Ovary (tissue), 9 donors: ENCODE results near the gene THBD. TPM values are rescaled to one million over a fixed set of nuclear protein-coding genes. Genes with fewer than 3 reads are reported as not detected.

Experiments
- DNase-seq, 5 donors: peaks; one replicate each; pipeline ENCODE4 v3.0.0-alpha.2; 2019 to 2020
- H3K27ac ChIP-seq, 2 donors: fragments of 200-600 bp; one replicate each; pipeline versions ENCODE4 v1.5.1 to v1.8.0; 2019 to 2022
- H3K27me3 ChIP-seq: fragments of 200-600 bp; one replicate; pipeline ENCODE4 v1.8.0; 2022
- H3K36me3 ChIP-seq: fragments of 200-600 bp; sonication (generic); one replicate; pipeline ENCODE4 v1.5.1; 2019
- H3K4me1 ChIP-seq: one replicate; pipeline ENCODE4 v1.8.1; 2013; ENCODE audit warnings: mild to moderate bottlenecking, moderate library complexity; ENCODE audit not compliant: insufficient read depth
- H3K4me3 ChIP-seq: fragments of 200-600 bp; sonication (generic); one replicate; pipeline ENCODE4 v1.5.1; 2017
- H3K9me3 ChIP-seq, 2 donors: fragments of 200-600 bp in 1 of 2; sonication (generic) in 1 of 2; one replicate each; pipeline versions ENCODE4 v1.5.1 to v1.8.1; 2013 to 2019; ENCODE audit warnings: mild to moderate bottlenecking in 1 of 2, moderate library complexity in 1 of 2
- CTCF ChIP-seq, 3 donors: fragments of 450-650 bp in 2 of 3; fragments of 200-600 bp in 1 of 3; IDR thresholded peaks; one replicate each; pipeline versions ENCODE4 v1.5.1 to v1.8.0; 2016 to 2022; ENCODE audit warnings: antibody characterized with exemption in 3 of 3, mild to moderate bottlenecking in 1 of 3
- EP300 ChIP-seq: sonication (generic); formaldehyde crosslinking; IDR thresholded peaks from one replicate; pipeline ENCODE4 v1.6.1; 2017; ENCODE audit warnings: antibody characterized with exemption
- POLR2A ChIP-seq: fragments of 450-650 bp; IDR thresholded peaks from one replicate; pipeline ENCODE4 v1.6.1; 2017; ENCODE audit warnings: antibody characterized with exemption, mild to moderate bottlenecking, moderate library complexity
- WGBS, 3 donors: extraction: QIAGEN DNeasy Blood & Tissue Kit in 1 of 3; methylation state at CpG; one replicate each; pipeline versions ENCODE4 v1.1.5 to v1.1.7; 2013 to 2017; 5-methylcytosine and 5-hydroxymethylcytosine counted together
- intact Hi-C, 4 donors: fragments of 100-400 bp; cut with DNase I; formaldehyde crosslinking; loops; one replicate each; pipeline versions ENCODE4 v1.11.0 to v1.15.1; 2022 to 2023
- polyA plus RNA-seq, 2 donors: library from polyadenylated mRNA; stranded (reverse); fragments of 200-250 nt in 1 of 2; fragments of 350-450 nt in 1 of 2; fragmentation: Illumina TruSeq in 1 of 2; extraction: RNeasy Lipid Tissue Mini Kit (QIAGEN cat#74804) in 1 of 2; gene quantifications; one replicate each; pipeline ENCODE4 v1.2.3, GENCODE V29; 2013 to 2014
- total RNA-seq, 7 donors: library from RNA; depleted of rRNA in 2 of 7; stranded (reverse); fragments of >200 nt in 2 of 7; fragmentation: NEBNext Ultra II Directional in 3 of 7; extraction: Animal tissue kit (Norgen Biotek cat#: 25700) in 3 of 7; gene quantifications; one replicate each; pipeline versions ENCODE4 v1.1.0 to v1.2.4, GENCODE V29; 2016 to 2023
- donor health status: DM: no; HTN: no; CAD: no; lungs with moderate emphysema.
- donor health status: DM: no; HTN: no; CAD: no.
- donor health status: Bipolar disorder and iron deficiency.
- donor health status: DM: yes; HTN: yes; CAD: no.
- donor health status: DM: no; HTN: no; CAD: no.
- donor health status: DM: yes; HTN: yes; CAD: no.

Gene THBD
- total and polyA plus RNA-seq, 9 donors = 2.5 to 29.3 (median 9.7) TPM

- no peaks in the 10 kb centered on the region for H3K36me3 ChIP-seq
- no peaks in the 10 kb centered on the region for H3K27me3 ChIP-seq
- intact Hi-C loops = loop anchor here in 2 of 4 donors (10.0 kb wide), 2 partner anchors 295 to 305 kb away; no protein-coding TSS in a partner anchor
- 74 to 83% (median 80%) methylated on average over 3 of the region's 3 CpGs for WGBS, 3 donors
- no peak overlapping the region for H3K4me3 ChIP-seq
- H3K4me1 ChIP-seq = no peaks in the 10 kb centered on the region
- no peak overlapping the region for H3K27ac ChIP-seq
- no peaks in the 10 kb centered on the region for H3K9me3 ChIP-seq
- DNase-seq = no peak
- TF ChIP-seq POLR2A = no peak
- no peak for TF ChIP-seq CTCF (IDR thresholded peaks at IDR 0.05)
- no peak for TF ChIP-seq EP300
Observed at GRCh38 chr20:23039885-23040508, 9.5 kb downstream of the THBD start.

- H3K36me3 ChIP-seq = no peaks in the 10 kb centered on the region
- H3K4me3 ChIP-seq = no peak overlapping the region
- intact Hi-C loops = loop anchor here in 1 of 4 donors (10.0 kb wide), 1 partner anchor 295 kb away; no protein-coding TSS in a partner anchor
- DNase-seq = no peak
- 62 to 72% (median 70%) methylated on average over 5 of the region's 5 CpGs for WGBS, 3 donors
- TF ChIP-seq CTCF (IDR thresholded peaks at IDR 0.05) (no peak), EP300 (no peak), POLR2A (no peak)
- no peaks in the 10 kb centered on the region for H3K9me3 ChIP-seq
- no peaks in the 10 kb centered on the region for H3K27me3 ChIP-seq
- H3K4me1 ChIP-seq = no peaks in the 10 kb centered on the region
- H3K27ac ChIP-seq = no peak overlapping the region
Observed at GRCh38 chr20:23039136-23039875, 10.2 kb downstream of the THBD start.

GRCh38 chr20:23037017-23037481 is 12.4 kb downstream of the THBD start:
- no peaks in the 10 kb centered on the region for H3K36me3 ChIP-seq
- no peak overlapping the region for H3K27ac ChIP-seq
- no peaks in the 10 kb centered on the region for H3K4me1 ChIP-seq
- intact Hi-C loops = loop anchor here in 1 of 4 donors (10.0 kb wide), 1 partner anchor 298 kb away; no protein-coding TSS in a partner anchor
- H3K27me3 ChIP-seq = no peaks in the 10 kb centered on the region
- H3K4me3 ChIP-seq = no peak overlapping the region
- 45 to 56% (median 51%) methylated on average over 3 of the region's 3 CpGs for WGBS, 3 donors
- H3K9me3 ChIP-seq = no peaks in the 10 kb centered on the region
- no peak for DNase-seq
- TF ChIP-seq CTCF (IDR thresholded peaks at IDR 0.05) (no peak), POLR2A (no peak), EP300 (no peak)

- Histone ChIP-seq H3K4me3 (no peak overlapping the region), H3K4me1 (no peaks in the 10 kb centered on the region), H3K9me3 (no peaks in the 10 kb centered on the region), H3K27me3 (no peaks in the 10 kb centered on the region), H3K36me3 (no peaks in the 10 kb centered on the region), H3K27ac (no peak overlapping the region)
- intact Hi-C loops = loop anchor here in 1 of 4 donors (10.0 kb wide), 1 partner anchor 298 kb away; no protein-coding TSS in a partner anchor
- DNase-seq = no peak
- 95 to 97% (median 96%) methylated on average over 8 to 11 of the region's 11 CpGs for WGBS, 3 donors
- TF ChIP-seq POLR2A = no peak
- TF ChIP-seq EP300 = no peak
- no peak for TF ChIP-seq CTCF (IDR thresholded peaks at IDR 0.05)
Observed at GRCh38 chr20:23036371-23036770, 13.1 kb downstream of the THBD start.
